HepG2 (cell line): ENCODE results near the gene TAB3. TPM values are rescaled to one million over a fixed set of nuclear protein-coding genes. Genes with fewer than 3 reads are reported as not detected.

ENCODE experiments used
- ADNP ChIP-seq: sonication (generic); formaldehyde crosslinking; IDR thresholded peaks from 2 replicates; pipeline ENCODE4 v1.4.0; 2020; ENCODE audit warnings: missing genetic modification reagents
- CBX1 ChIP-seq: IDR thresholded peaks from one replicate; pipeline ENCODE4 v1.6.1; 2016; ENCODE audit warnings: antibody characterized with exemption, low read depth
- ERF ChIP-seq: IDR thresholded peaks from 2 replicates; pipeline ENCODE4 v1.6.1; 2018; ENCODE audit warnings: missing biosample characterization, missing genetic modification reagents
- JUND ChIP-seq: sonication (generic); formaldehyde crosslinking; IDR thresholded peaks from 2 replicates; pipeline ENCODE4 v1.8.0; 2022; ENCODE audit warnings: mild to moderate bottlenecking, missing genetic modification reagents
- MAFG ChIP-seq: sonication (generic); formaldehyde crosslinking; IDR thresholded peaks from 2 replicates; pipeline ENCODE4 v1.5.1; 2020; ENCODE audit warnings: mild to moderate bottlenecking, missing genetic modification reagents
- MAX ChIP-seq: IDR thresholded peaks from 2 replicates; pipeline ENCODE4 v1.6.1; 2012; ENCODE audit warnings: inconsistent platforms
- PAWR ChIP-seq: sonication (generic); formaldehyde crosslinking; IDR thresholded peaks from 2 replicates; pipeline ENCODE4 v1.4.0; 2020; ENCODE audit warnings: missing genetic modification reagents, mild to moderate bottlenecking, borderline replicate concordance
- RARA ChIP-seq: IDR thresholded peaks from 2 replicates; pipeline ENCODE4 v1.6.1; 2016; ENCODE audit warnings: missing genetic modification reagents, missing compliant biosample characterization
- SMARCE1 ChIP-seq: fragments of 450-650 bp; IDR thresholded peaks from 2 replicates; pipeline ENCODE4 v1.6.1; 2017; ENCODE audit warnings: borderline replicate concordance
- SMYD3 ChIP-seq: sonication (generic); formaldehyde crosslinking; IDR thresholded peaks from 2 replicates; pipeline ENCODE4 v1.8.1; 2023; ENCODE audit warnings: mild to moderate bottlenecking, missing genetic modification reagents
- SOX6 ChIP-seq, 2 experiments: fragments of 450-650 bp in 1 of 2; sonication (generic) in 1 of 2; formaldehyde crosslinking in 1 of 2; IDR thresholded peaks; 2 replicates each; pipeline versions ENCODE4 v1.4.0 to v1.6.1; 2017 to 2020; ENCODE audit warnings: antibody characterized with exemption in 1 of 2, mild to moderate bottlenecking in 1 of 2, missing genetic modification reagents in 1 of 2
- SPEN ChIP-seq: sonication (generic); formaldehyde crosslinking; IDR thresholded peaks from 2 replicates; pipeline ENCODE4 v1.5.1; 2020; ENCODE audit warnings: low read depth, mild to moderate bottlenecking, missing genetic modification reagents
- TAF1 ChIP-seq: sonication (generic); formaldehyde crosslinking; IDR thresholded peaks from 2 replicates; pipeline ENCODE4 v1.4.0; 2020; ENCODE audit warnings: missing genetic modification reagents
- ZNF142 ChIP-seq: sonication (generic); formaldehyde crosslinking; IDR thresholded peaks from 2 replicates; pipeline ENCODE4 v1.4.0; 2020; ENCODE audit warnings: missing genetic modification reagents
- ZNF17 ChIP-seq: sonication (generic); formaldehyde crosslinking; IDR thresholded peaks from 2 replicates; pipeline ENCODE4 v1.5.0; 2020; ENCODE audit warnings: mild to moderate bottlenecking, missing genetic modification reagents
- ZNF180 ChIP-seq: sonication (generic); formaldehyde crosslinking; IDR thresholded peaks from 2 replicates; pipeline ENCODE4 v1.4.0; 2020; ENCODE audit warnings: low read depth, missing genetic modification reagents, borderline replicate concordance
- ZNF207 ChIP-seq: fragments of 450-650 bp; IDR thresholded peaks from 2 replicates; pipeline ENCODE4 v1.6.1; 2016; ENCODE audit warnings: antibody characterized with exemption, borderline replicate concordance
- ZNF235 ChIP-seq: sonication (generic); formaldehyde crosslinking; IDR thresholded peaks from 2 replicates; pipeline ENCODE4 v1.8.1; 2023; ENCODE audit warnings: mild to moderate bottlenecking, missing genetic modification reagents, borderline replicate concordance
- ZNF280B ChIP-seq: sonication (generic); formaldehyde crosslinking; IDR thresholded peaks from 2 replicates; pipeline ENCODE4 v1.5.0; 2020; ENCODE audit warnings: missing genetic modification reagents, mild to moderate bottlenecking, borderline replicate concordance
- ZNF383 ChIP-seq: sonication (generic); formaldehyde crosslinking; IDR thresholded peaks from 2 replicates; pipeline ENCODE4 v1.4.0; 2020; ENCODE audit warnings: missing genetic modification reagents, mild to moderate bottlenecking, borderline replicate concordance
- ZNF552 ChIP-seq: sonication (generic); formaldehyde crosslinking; IDR thresholded peaks from 2 replicates; pipeline ENCODE4 v1.9.0; 2022; ENCODE audit warnings: missing genetic modification reagents, mild to moderate bottlenecking, borderline replicate concordance
- ZNF569 ChIP-seq: sonication (generic); formaldehyde crosslinking; IDR thresholded peaks from 2 replicates; pipeline ENCODE4 v1.5.0; 2020; ENCODE audit warnings: mild to moderate bottlenecking, missing genetic modification reagents, moderate library complexity, borderline replicate concordance
- ZNF788 ChIP-seq: sonication (generic); formaldehyde crosslinking; IDR thresholded peaks from 2 replicates; pipeline ENCODE4 v1.5.0; 2020; ENCODE audit warnings: mild to moderate bottlenecking, missing genetic modification reagents, borderline replicate concordance
- polyA plus RNA-seq, 8 experiments: library from polyadenylated mRNA; depleted of rRNA in 3 of 8; stranded (reverse) in 7 of 8; unstranded in 1 of 8; fragments of >200 nt; fragmentation: Illumina TruSeq in 4 of 8; extraction: Trizol in 4 of 8; gene quantifications; 2 replicates each; pipeline versions ENCODE4 v1.2.1 to v1.2.3, GENCODE V29; 2011 to 2016; ENCODE audit warnings: low read depth in 4 of 8, missing spikeins in 1 of 8, mixed read lengths in 1 of 8; ENCODE audit not compliant: insufficient read depth in 1 of 8
- total RNA-seq, 5 experiments: library from RNA; depleted of rRNA; stranded (reverse); fragments of >200 nt; fragmentation: Illumina TruSeq; extraction: Trizol; gene quantifications; 2 replicates each; pipeline ENCODE4 v1.2.3, GENCODE V29; 2016; ENCODE audit warnings: low read depth in 1 of 5
- TF ChIP-seq, protein P1 (sequence below): sonication (generic); formaldehyde crosslinking; IDR thresholded peaks from 2 replicates; pipeline ENCODE4 v1.8.0; 2023; ENCODE audit warnings: mild to moderate bottlenecking, missing genetic modification reagents

The TAB3 gene
- total and polyA plus RNA-seq, 2 of the 13 experiments (the other 11 are each of a cell fraction or from before 2014, with no cell fraction given): 27.2 to 59.8 TPM

DNA sequence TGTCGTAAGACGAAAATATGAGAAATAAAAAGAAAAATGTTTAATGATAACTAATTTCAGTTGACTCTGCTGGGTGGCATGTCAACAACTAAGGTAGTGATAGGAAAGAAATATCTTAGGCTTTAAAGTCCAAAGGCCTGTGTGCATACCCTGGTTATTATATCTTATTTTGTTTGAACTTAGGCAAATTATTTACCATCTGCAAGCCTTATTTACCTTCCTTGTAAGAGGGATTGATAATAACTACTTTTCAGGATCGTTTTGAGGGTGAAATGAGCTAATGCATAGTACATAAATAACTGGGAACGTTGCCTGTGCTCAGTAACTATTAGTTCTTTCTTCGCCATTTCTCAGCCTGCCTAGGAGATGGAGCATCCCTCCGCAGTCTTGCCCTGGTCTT, 41.6 kb upstream of the TAB3 start (continued):
- TF ChIP-seq, protein P1, sequence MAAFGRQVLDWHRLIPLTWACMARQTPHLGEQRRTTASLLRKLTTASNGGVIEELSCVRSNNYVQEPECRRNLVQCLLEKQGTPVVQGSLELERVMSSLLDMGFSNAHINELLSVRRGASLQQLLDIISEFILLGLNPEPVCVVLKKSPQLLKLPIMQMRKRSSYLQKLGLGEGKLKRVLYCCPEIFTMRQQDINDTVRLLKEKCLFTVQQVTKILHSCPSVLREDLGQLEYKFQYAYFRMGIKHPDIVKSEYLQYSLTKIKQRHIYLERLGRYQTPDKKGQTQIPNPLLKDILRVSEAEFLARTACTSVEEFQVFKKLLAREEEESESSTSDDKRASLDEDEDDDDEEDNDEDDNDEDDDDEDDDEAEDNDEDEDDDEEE (CRISPR knock-in tag): no peak
- TF ChIP-seq ERF (CRISPR knock-in tag): no peak
- TF ChIP-seq ZNF280B: no peak
- no peak for TF ChIP-seq ZNF180
- TF ChIP-seq MAFG: no peak
- no peak for TF ChIP-seq SMYD3 (CRISPR knock-in tag)
- TF ChIP-seq ZNF235: no peak
- 0 out of 2 replicates have a peak, but pooled peaks have one; percentile 20 for TF ChIP-seq MAX
- TF ChIP-seq ADNP (CRISPR knock-in tag): no peak
- TF ChIP-seq PAWR (CRISPR knock-in tag): no peak
- no peak for TF ChIP-seq ZNF552 (CRISPR knock-in tag)
- TF ChIP-seq TAF1: no peak
- no peak for TF ChIP-seq ZNF207
- no peak for TF ChIP-seq SPEN (CRISPR knock-in tag)
- no peak for TF ChIP-seq SMARCE1
- TF ChIP-seq ZNF142 (CRISPR knock-in tag): no peak
- no peak for TF ChIP-seq ZNF17 (CRISPR knock-in tag)
- TF ChIP-seq ZNF788: no peak
- peak; percentile 64; the same call in 1 of the 2 replicates for TF ChIP-seq RARA (CRISPR knock-in tag)
- no peak for TF ChIP-seq SOX6 (IDR thresholded peaks at IDR 0.05)
- TF ChIP-seq SOX6 (CRISPR knock-in tag; IDR thresholded peaks at IDR 0.05): peak; percentile 42
- no peak for TF ChIP-seq ZNF569 (CRISPR knock-in tag)
- no peak for TF ChIP-seq ZNF383
- TF ChIP-seq CBX1: no peak
- no peak for TF ChIP-seq JUND
